ENCODE results near the gene GJD3. TPM values are rescaled to one million over a fixed set of nuclear protein-coding genes. Genes with fewer than 3 reads are reported as not detected.

Gene GJD3
- total RNA-seq, 2 donors from 2014 or later, result 1.5 TPM; not detected in 1

- Histone ChIP-seq H3K4me1 (ENCODE audit: control insufficient read depth in 1 of 2, low read depth in 2 of 2) (peaks cover 39 to 62% of the 10 kb centered on the region in 2 donors), H3K27ac (no peak overlapping the region), H3K4me3 (no peak overlapping the region), H3K27me3 (replicated peaks; ENCODE audit: insufficient read depth) (no peaks in the 10 kb centered on the region), H3K36me3 (peaks cover 18% of the 10 kb centered on the region), H3K9me3 (no peaks in the 10 kb centered on the region)
- ATAC-seq (ENCODE audit: insufficient number of reproducible peaks, low FRiP score, low read depth) (no peak), DNase-seq (ENCODE audit: low spot score) (no peak)
- TF ChIP-seq CTCF (IDR thresholded peaks at IDR 0.05), result no peak
Observed at GRCh38 chr17:40349895-40350688, 14.4 kb downstream of the GJD3 start.

- Histone ChIP-seq H3K4me3 (no peak overlapping the region), H3K9me3 (no peaks in the 10 kb centered on the region), H3K36me3 (peaks cover 18% of the 10 kb centered on the region), H3K27ac (no peak overlapping the region), H3K27me3 (replicated peaks; ENCODE audit: insufficient read depth) (no peaks in the 10 kb centered on the region), H3K4me1 (ENCODE audit: control insufficient read depth in 1 of 2, low read depth in 2 of 2) (peaks cover 45 to 64% of the 10 kb centered on the region in 2 donors)
- TF ChIP-seq CTCF (IDR thresholded peaks at IDR 0.05), result no peak
- ATAC-seq (ENCODE audit: insufficient number of reproducible peaks, low FRiP score, low read depth) (no peak), DNase-seq (ENCODE audit: low spot score) (no peak)
Observed at GRCh38 chr17:40349477-40349894, 15.1 kb downstream of the GJD3 start.

GRCh38 chr17:40348562-40349476, 15.7 kb downstream of the GJD3 start:
- Histone ChIP-seq H3K27ac (peak overlapping the region in 1 of 2 donors; percentile 27), H3K27me3 (replicated peaks; ENCODE audit: insufficient read depth) (no peaks in the 10 kb centered on the region), H3K36me3 (peaks cover 18% of the 10 kb centered on the region), H3K4me1 (ENCODE audit: control insufficient read depth in 1 of 2, low read depth in 2 of 2) (peaks cover 49 to 69% of the 10 kb centered on the region in 2 donors), H3K9me3 (no peaks in the 10 kb centered on the region), H3K4me3 (no peak overlapping the region)
- ATAC-seq (ENCODE audit: insufficient number of reproducible peaks, low FRiP score, low read depth) (no peak), DNase-seq (ENCODE audit: low spot score) (no peak)
- TF ChIP-seq CTCF (IDR thresholded peaks at IDR 0.05), result no peak

- peak overlapping the region; percentile 3 for H3K4me3 ChIP-seq
- peak overlapping the region in 1 of 2 donors; percentile 27 for H3K27ac ChIP-seq
- TF ChIP-seq CTCF (IDR thresholded peaks at IDR 0.05), result no peak
- H3K36me3 ChIP-seq, result peaks cover 18% of the 10 kb centered on the region
- H3K4me1 ChIP-seq (ENCODE audit: control insufficient read depth in 1 of 2, low read depth in 2 of 2), result peaks cover 49 to 76% of the 10 kb centered on the region in 2 donors
- DNase-seq (ENCODE audit: low spot score) (no peak), ATAC-seq (ENCODE audit: insufficient number of reproducible peaks, low FRiP score, low read depth) (no peak)
- no peaks in the 10 kb centered on the region for H3K9me3 ChIP-seq
- H3K27me3 ChIP-seq (replicated peaks; ENCODE audit: insufficient read depth), result no peaks in the 10 kb centered on the region
Observed at GRCh38 chr17:40348136-40348504, 16.4 kb downstream of the GJD3 start.
